ENCODE data around the gene ALDH1A2.

ALDH1A2 gene

GRCh38 chr15:57943754-57944420 is 121.6 kb downstream of the ALDH1A2 start:
- no peak for TF ChIP-seq CTCF (IDR thresholded peaks at IDR 0.05)

- TF ChIP-seq CTCF (IDR thresholded peaks at IDR 0.05): no peak
Measured at GRCh38 chr15:57943171-57943570, 122.3 kb downstream of the ALDH1A2 start.

GRCh38 chr15:57941816-57942215 is 123.7 kb downstream of the ALDH1A2 start:
- no peak for TF ChIP-seq CTCF (IDR thresholded peaks at IDR 0.05)

GRCh38 chr15:57932348-57932747 is 133.2 kb downstream of the ALDH1A2 start:
- no peak for TF ChIP-seq CTCF (IDR thresholded peaks at IDR 0.05)

GRCh38 chr15:57931570-57931969 is 133.9 kb downstream of the ALDH1A2 start:
- no peak for TF ChIP-seq CTCF (IDR thresholded peaks at IDR 0.05)

GRCh38 chr15:57927091-57927631 is 138.3 kb downstream of the ALDH1A2 start:
- TF ChIP-seq CTCF (IDR thresholded peaks at IDR 0.05): no peak

- TF ChIP-seq CTCF (IDR thresholded peaks at IDR 0.05): no peak
Measured at GRCh38 chr15:57925650-57926049, 139.9 kb downstream of the ALDH1A2 start.

GRCh38 chr15:57924598-57924997 is 140.9 kb downstream of the ALDH1A2 start:
- TF ChIP-seq CTCF (IDR thresholded peaks at IDR 0.05): no peak

Measured in LNCAP (cell line).